Measurements from ENCODE around the gene CXCL8. TPM values are rescaled to one million over a fixed set of nuclear protein-coding genes. Genes with fewer than 3 reads are reported as not detected.
"Not testable (repeated sequence)": the region's sequence is repeated elsewhere in the genome, so short reads cannot be mapped to it uniquely, and the experiment has no call there.

Gene CXCL8
- total RNA-seq, result 10 to 100 TPM in 3 of 6 experiments, 1 to 10 TPM in 1, under 1 TPM in 2; 0.31 to 32.8 (median 12.9) TPM
- long read RNA-seq, partial matches to known transcripts, result 0 of 1 reads
- long read RNA-seq, other reads (novel, unspliced or antisense), result 0 of 1 reads

- TF ChIP-seq CTCF (IDR thresholded peaks at IDR 0.05), result no peak
- TF ChIP-seq POLR2A (IDR thresholded peaks at IDR 0.05), result peak; percentile 48
- Histone ChIP-seq H3K27ac (peak within 1 kb of the TSS in 2 of 3 donors; percentile 2 to 6), H3K36me3 (no peaks in the 10 kb centered on the region), H3K27me3 (no peaks in the 10 kb centered on the region), H3K4me1 (peaks cover 0 to 5% (median 0%) of the 10 kb centered on the region in 4 donors), H3K4me3 (no peak within 1 kb of the TSS), H3K9me3 (no peaks in the 10 kb centered on the region)
- DNase-seq (peak; percentile 76 to 78 (median 78)), ATAC-seq (peak; percentile 93 to 95 (median 94))
- 2% methylated on average over 7 of the region's 7 CpGs for WGBS (ENCODE audit: insufficient coverage, low coverage, low lambda C conversion rate, missing lambda C conversion rate)
- intact Hi-C loops (cut with DNase I), result no loop called here
These were observed at the start of gene CXCL8 for GRCh38 chr4:73740353-73740778. Gene CXCL8 (plus strand): TSS chr4:73740569. CDS start chr4:73740659, 90 bp downstream.

- ATAC-seq; H3K36me3 ChIP-seq; DNase-seq; H3K27ac ChIP-seq; H3K4me1 ChIP-seq; intact Hi-C loops (cut with DNase I); H3K9me3 ChIP-seq; H3K4me3 ChIP-seq; H3K27me3 ChIP-seq: not testable (repeated sequence)
- 96% methylated on average over 3 of the region's 4 CpGs for WGBS (ENCODE audit: insufficient coverage, low coverage, low lambda C conversion rate, missing lambda C conversion rate)
These were observed 49.2 kb upstream of the CXCL8 start for GRCh38 chr4:73691201-73691600.

- no peaks in the 10 kb centered on the region for H3K9me3 ChIP-seq
- intact Hi-C loops (cut with DNase I), result no loop called here
- no peak for ATAC-seq
- H3K27ac ChIP-seq, result no peak overlapping the region
- H3K4me3 ChIP-seq, result no peak overlapping the region
- H3K36me3 ChIP-seq, result no peaks in the 10 kb centered on the region
- DNase-seq, result no peak
- TF ChIP-seq CTCF (IDR thresholded peaks at IDR 0.05) (no peak), POLR2A (IDR thresholded peaks at IDR 0.05) (no peak)
- H3K27me3 ChIP-seq, result no peaks in the 10 kb centered on the region
- H3K4me1 ChIP-seq, result no peaks in the 10 kb centered on the region
These were observed 48.6 kb upstream of the CXCL8 start for GRCh38 chr4:73691759-73692158.

- Histone ChIP-seq H3K27me3 (no peaks in the 10 kb centered on the region), H3K4me3 (no peak overlapping the region), H3K4me1 (no peaks in the 10 kb centered on the region), H3K27ac (no peak overlapping the region), H3K9me3 (no peaks in the 10 kb centered on the region), H3K36me3 (no peaks in the 10 kb centered on the region)
- no peak for TF ChIP-seq CTCF (IDR thresholded peaks at IDR 0.05)
- TF ChIP-seq POLR2A (IDR thresholded peaks at IDR 0.05), result no peak
- WGBS (ENCODE audit: insufficient coverage, low coverage, low lambda C conversion rate, missing lambda C conversion rate), result 56% methylated on average over 1 of the region's 1 CpG
- intact Hi-C loops (cut with DNase I), result no loop called here
- ATAC-seq (no peak), DNase-seq (no peak)
These were observed 48.1 kb upstream of the CXCL8 start for GRCh38 chr4:73692254-73692653.

- no peaks in the 10 kb centered on the region for H3K27me3 ChIP-seq
- DNase-seq (no peak), ATAC-seq (peak in 1 of 4 donors; percentile 38)
- H3K36me3 ChIP-seq, result no peaks in the 10 kb centered on the region
- no peak overlapping the region for H3K4me3 ChIP-seq
- 35% methylated on average over 2 of the region's 2 CpGs for WGBS (ENCODE audit: insufficient coverage, low coverage, low lambda C conversion rate, missing lambda C conversion rate)
- H3K9me3 ChIP-seq, result no peaks in the 10 kb centered on the region
- TF ChIP-seq POLR2A (IDR thresholded peaks at IDR 0.05), result no peak
- no peak for TF ChIP-seq CTCF (IDR thresholded peaks at IDR 0.05)
- H3K27ac ChIP-seq, result no peak overlapping the region
- H3K4me1 ChIP-seq, result no peaks in the 10 kb centered on the region
- intact Hi-C loops (cut with DNase I), result no loop called here
These were observed 47.7 kb upstream of the CXCL8 start for GRCh38 chr4:73692701-73693100.
